K562 (cell line): Measurements from ENCODE around the gene PNPO. TPM values are rescaled to one million over a fixed set of nuclear protein-coding genes. Genes with fewer than 3 reads are reported as not detected.
A peak's percentile ranks its signal among the peaks of the same experiment; 100 is the strongest.

Experiments used
- ATAC-seq: fragments of 200-7000 bp; cut with Tn5 transposase; 3 replicates; pipeline ENCODE4 v1.9.1; 2020; ENCODE audit warnings: moderate library complexity
- BruUV-seq: library from RNA; stranded (reverse); fragments of 400-500 nt; replicated peaks from 2 replicates; lab custom pipeline; 2021; lab: Mats Ljungman, UMichigan
- CTCF ChIA-PET: fragments of 300-600 bp; formaldehyde crosslinking; extraction: SDS; loops from one replicate; lab custom pipeline; 2021; ENCODE audit warnings: low intra/inter-chr PET ratio; lab: Yijun Ruan, JAX
- POLR2A ChIA-PET: fragments of 300-600, 350-650 bp; sonication (Branson Sonifier 250); formaldehyde crosslinking; extraction: SDS; loops from one replicate; lab custom pipeline; 2021; ENCODE audit warnings: antibody characterized with exemption, inconsistent platforms; lab: Yijun Ruan, JAX
- DNase-seq, 4 experiments: peaks; one replicate each; pipeline versions ENCODE4 v3.0.0 to v3.0.0-alpha.2; 2011 to 2018; ENCODE audit warnings: low spot score in 3 of 4, mixed read lengths in 3 of 4; ENCODE audit errors: extremely low read depth in 1 of 4
- FAIRE-seq: peaks from 2 replicates; lab custom pipeline; 2011; peaks lifted over from hg19 to GRCh38; lab: Jason Lieb, UNC
- H2AFZ ChIP-seq: 2 replicates; pipeline ENCODE4 v1.6.0; 2011; ENCODE audit warnings: low read depth, low read length, control low read depth, inconsistent platforms
- H3K27ac ChIP-seq: fragments of 200-600 bp; 3 replicates; pipeline ENCODE4 v1.8.0; 2011; ENCODE audit warnings: low read depth, mild to moderate bottlenecking, control low read depth, inconsistent platforms, low read length, moderate library complexity, mixed read lengths; ENCODE audit errors: extremely low read depth
- H3K27me3 ChIP-seq, 2 experiments: fragments of 300-600 bp in 1 of 2; 2 replicates in 1 of 2; 3 replicates in 1 of 2; pipeline versions ENCODE4 v1.6.0 to v1.8.0; 2011; ENCODE audit warnings: inconsistent platforms in 2 of 2, low read length in 2 of 2, mild to moderate bottlenecking in 1 of 2, mixed read lengths in 1 of 2, moderate library complexity in 1 of 2; ENCODE audit not compliant: control insufficient read depth in 2 of 2, insufficient read depth in 2 of 2
- H3K36me3 ChIP-seq: fragments of 300-600 bp; 3 replicates; pipeline ENCODE4 v1.8.0; 2011; ENCODE audit warnings: mild to moderate bottlenecking, low read length, inconsistent platforms; ENCODE audit not compliant: control insufficient read depth, insufficient read depth
- H3K4me1 ChIP-seq, 2 experiments: fragments of 200-600 bp in 1 of 2; replicated peaks in 1 of 2; 2 replicates in 1 of 2; 3 replicates in 1 of 2; pipeline versions ENCODE4 v1.5.1 to v1.8.0; 2011; ENCODE audit warnings: inconsistent platforms in 2 of 2, low read length in 2 of 2, mild to moderate bottlenecking in 1 of 2, mixed read lengths in 1 of 2, moderate library complexity in 1 of 2; ENCODE audit not compliant: control insufficient read depth in 2 of 2, insufficient read depth in 2 of 2
- H3K4me2 ChIP-seq: 2 replicates; pipeline ENCODE4 v1.6.1; 2011; ENCODE audit warnings: low read length, control low read depth, inconsistent platforms, mixed read lengths; ENCODE audit not compliant: insufficient read depth
- H3K4me3 ChIP-seq: fragments of 200-600 bp; sonication (generic), shearing (Covaris generic); 2 replicates; pipeline ENCODE4 v1.5.1; 2016; ENCODE audit warnings: control low read depth, inconsistent platforms
- H3K79me2 ChIP-seq: fragments of 200-600 bp; 3 replicates; pipeline ENCODE4 v1.8.0; 2011; ENCODE audit warnings: low read length, inconsistent platforms; ENCODE audit not compliant: control insufficient read depth, insufficient read depth
- H3K9ac ChIP-seq, 2 experiments: 2 replicates each; pipeline versions ENCODE4 v1.6.0 to v1.6.1; 2011; ENCODE audit warnings: low read depth in 2 of 2, low read length in 2 of 2, control low read depth in 1 of 2, inconsistent platforms in 1 of 2, mild to moderate bottlenecking in 1 of 2, mixed read lengths in 1 of 2; ENCODE audit not compliant: insufficient read depth in 1 of 2
- H3K9me1 ChIP-seq: one replicate; pipeline ENCODE4 v1.6.0; 2011; ENCODE audit warnings: inconsistent platforms, mild to moderate bottlenecking, low read length, moderate library complexity; ENCODE audit not compliant: control insufficient read depth, insufficient read depth
- H3K9me3 ChIP-seq: replicated peaks from 2 replicates; pipeline ENCODE4 v1.5.1; 2011; ENCODE audit warnings: low read depth, low read length, inconsistent platforms; ENCODE audit not compliant: control insufficient read depth, insufficient read depth
- H4K20me1 ChIP-seq: replicated peaks from 2 replicates; pipeline ENCODE4 v1.6.1; 2011; ENCODE audit warnings: low read length, inconsistent platforms, mixed read lengths; ENCODE audit not compliant: control insufficient read depth, insufficient read depth
- ATF3 ChIP-seq, 2 experiments: fragments of 450-650 bp in 1 of 2; sonication (generic) in 1 of 2; formaldehyde crosslinking in 1 of 2; IDR thresholded peaks in 1 of 2; conservative IDR thresholded peaks in 1 of 2; 2 replicates each; pipeline versions ENCODE4 v1.6.1 to v1.8.1; 2016 to 2023; ENCODE audit warnings: mild to moderate bottlenecking in 2 of 2, moderate library complexity in 2 of 2, inconsistent platforms in 1 of 2, missing genetic modification reagents in 1 of 2
- BCL6 ChIP-seq: fragments of 250-450 bp; sonication (Bioruptor Pico); IDR thresholded peaks from 2 replicates; pipeline ENCODE4 v1.4.0; 2020
- DIDO1 ChIP-seq: fragments of 450-650 bp; IDR thresholded peaks from 2 replicates; pipeline ENCODE4 v1.6.1; 2016; ENCODE audit warnings: low read depth, missing biosample characterization, missing genetic modification characterization
- ETV5 ChIP-seq: sonication (generic); formaldehyde crosslinking; IDR thresholded peaks from 2 replicates; pipeline ENCODE4 v1.4.0; 2020; ENCODE audit warnings: low read depth, mild to moderate bottlenecking, missing genetic modification reagents
- FOXA3 ChIP-seq, 2 experiments: fragments of 450-650 bp in 1 of 2; sonication (generic) in 1 of 2; formaldehyde crosslinking; IDR thresholded peaks in 1 of 2; conservative IDR thresholded peaks in 1 of 2; 2 replicates each; pipeline versions ENCODE4 v1.4.0 to v1.8.0; 2020 to 2022; ENCODE audit warnings: mild to moderate bottlenecking in 2 of 2, missing genetic modification reagents in 1 of 2
- FOXP1 ChIP-seq: sonication (generic); formaldehyde crosslinking; IDR thresholded peaks from 2 replicates; pipeline ENCODE4 v1.8.0; 2022; ENCODE audit warnings: mild to moderate bottlenecking, missing genetic modification reagents
- GABPA ChIP-seq: fragments of 200-800 bp; sonication (Bioruptor generic); conservative IDR thresholded peaks from 2 replicates; pipeline ENCODE4 v1.6.1; 2016; ENCODE audit warnings: low read depth, missing genetic modification characterization, missing compliant biosample characterization
- NELFE ChIP-seq: IDR thresholded peaks from 2 replicates; pipeline ENCODE4 v1.6.1; 2011; ENCODE audit warnings: mild to moderate bottlenecking; ENCODE audit not compliant: insufficient read depth, insufficient read length
- NR2C1 ChIP-seq, 2 experiments: fragments of 450-650 bp; IDR thresholded peaks; 2 replicates each; pipeline ENCODE4 v1.6.1; 2017; ENCODE audit warnings: mild to moderate bottlenecking in 2 of 2, antibody characterized with exemption in 1 of 2, inconsistent platforms in 1 of 2, missing compliant biosample characterization in 1 of 2, missing genetic modification characterization in 1 of 2
- RB1 ChIP-seq: fragments of 450-650 bp; IDR thresholded peaks from 2 replicates; pipeline ENCODE4 v1.6.1; 2017; ENCODE audit warnings: low read depth, mild to moderate bottlenecking
- RBBP5 ChIP-seq: fragments of 200-600 bp; sonication (generic); IDR thresholded peaks from 2 replicates; pipeline ENCODE4 v1.6.1; 2012; ENCODE audit warnings: borderline replicate concordance, mild to moderate bottlenecking, low read length, control low read depth, inconsistent platforms; ENCODE audit not compliant: insufficient read depth, poor library complexity, severe bottlenecking
- SPI1 ChIP-seq: IDR thresholded peaks from 2 replicates; pipeline ENCODE4 v1.6.1; 2011; ENCODE audit warnings: low read depth, low read length, control low read depth, borderline replicate concordance
- SRF ChIP-seq, 2 experiments: fragments of 250-450, 450-650 bp in 1 of 2; sonication (Bioruptor Pico) in 1 of 2; sonication (generic) in 1 of 2; formaldehyde crosslinking; IDR thresholded peaks; 2 replicates each; pipeline versions ENCODE4 v1.5.0 to v1.5.1; 2020 to 2022; ENCODE audit warnings: mild to moderate bottlenecking in 1 of 2, missing genetic modification reagents in 1 of 2
- ZBED1 ChIP-seq: IDR thresholded peaks from 2 replicates; pipeline ENCODE4 v1.6.1; 2014
- ZBTB1 ChIP-seq: sonication (generic); formaldehyde crosslinking; IDR thresholded peaks from 2 replicates; pipeline ENCODE4 v1.8.1; 2023; ENCODE audit warnings: missing genetic modification reagents, low read depth, mild to moderate bottlenecking, borderline replicate concordance
- ZNF77 ChIP-seq: fragments of 250-450 bp; sonication (Bioruptor Pico); IDR thresholded peaks from 2 replicates; pipeline ENCODE4 v1.5.0; 2020
- WGBS: fragments of 100-300 bp; shearing (Covaris generic); methylation state at CpG from one replicate; pipeline ENCODE4 v1.1.6; 2016; ENCODE audit warnings: low coverage, mixed read lengths; ENCODE audit not compliant: insufficient coverage; ENCODE audit errors: missing lambda C conversion rate; 5-methylcytosine and 5-hydroxymethylcytosine counted together
- in situ Hi-C: fragments of 300-500 bp; cut with MboI; formaldehyde crosslinking; loops from 4 replicates; pipeline ENCODE4 v1.15.0; 2018; ENCODE audit warnings: inconsistent platforms, mixed read lengths
- intact Hi-C: fragments of 100-400 bp; cut with micrococcal nuclease; formaldehyde crosslinking; loops from 2 replicates; pipeline ENCODE4 v1.14.2; 2022
- polyA plus RNA-seq, 8 experiments: library from polyadenylated mRNA; depleted of rRNA in 4 of 8; stranded (reverse) in 5 of 8; unstranded in 3 of 8; fragments of >200 nt; fragmentation: Nextera tagmentation in 2 of 8; fragmentation: Illumina TruSeq in 1 of 8; extraction: Ambion mirVana in 2 of 8; extraction: Trizol in 1 of 8; gene quantifications; 2 replicates each; pipeline versions ENCODE4 v1.2.1 to v1.2.3, GENCODE V29; 2011 to 2014; ENCODE audit warnings: inconsistent platforms in 1 of 8, missing spikeins in 1 of 8
- total RNA-seq, 7 experiments: library from RNA; depleted of rRNA in 6 of 7; stranded (reverse); fragments of >200 nt in 6 of 7; fragmentation: Illumina TruSeq in 2 of 7; extraction: Trizol in 2 of 7; gene quantifications; 2 replicates each; pipeline versions ENCODE4 v1.2.1 to v1.2.3, GENCODE V29; 2011 to 2021; ENCODE audit warnings: low replicate concordance in 1 of 7
- TF ChIP-seq, protein P1 (sequence below): IDR thresholded peaks from 2 replicates; pipeline ENCODE4 v1.6.1; 2012; ENCODE audit warnings: low read depth, low read length, improper control_type of control experiment, borderline replicate concordance

The PNPO gene
- total and polyA plus RNA-seq, 9 of the 15 experiments (the other 6 are each of a cell fraction or from before 2014, with no cell fraction given), result 16.6 to 39.0 (median 27.4) TPM

GRCh38 chr17:47895856-47896671, 45.3 kb upstream of the PNPO start, which contains the start of gene SP2:
SP2 (plus strand) TSS chr17:47896236; CDS start chr17:47896287, 51 bp downstream.
- peaks cover 27% of the 10 kb centered on the region for H3K79me2 ChIP-seq
- in situ Hi-C loops, result no loop called here
- TF ChIP-seq RBBP5 (peak; percentile 75), FOXP1 (peak; percentile 23; the same call in 1 of the 2 replicates), RB1 (peak; percentile 73), ETV5 (CRISPR knock-in tag) (peak; percentile 31), SRF (CRISPR knock-in tag; IDR thresholded peaks at IDR 0.05) (0 out of 4 replicates have a peak, but pooled peaks of 1 of the 2 experiments have one; percentile 31), ATF3 (IDR thresholded peaks at IDR 0.05) (peak; percentile 44), ATF3 (CRISPR knock-in tag; conservative IDR thresholded peaks at IDR 0.05) (no peak), ZNF77 (CRISPR knock-in tag) (no peak), BCL6 (CRISPR knock-in tag) (no peak), ZBTB1 (CRISPR knock-in tag) (no peak), FOXA3 (CRISPR knock-in tag; conservative IDR thresholded peaks at IDR 0.05 in 1 of 2, IDR thresholded peaks at IDR 0.05 in 1 of 2) (0 out of 4 replicates have a peak, but pooled peaks of 1 of the 2 experiments have one; percentile 18), NELFE (no peak), SPI1 (no peak), ZBED1 (no peak), DIDO1 (peak; percentile 81), GABPA (tag) (peak; percentile 95), NR2C1 (IDR thresholded peaks at IDR 0.05) (peak; percentile 98), NR2C1 (tag; IDR thresholded peaks at IDR 0.05) (peak; percentile 98)
- TF ChIP-seq, protein P1, sequence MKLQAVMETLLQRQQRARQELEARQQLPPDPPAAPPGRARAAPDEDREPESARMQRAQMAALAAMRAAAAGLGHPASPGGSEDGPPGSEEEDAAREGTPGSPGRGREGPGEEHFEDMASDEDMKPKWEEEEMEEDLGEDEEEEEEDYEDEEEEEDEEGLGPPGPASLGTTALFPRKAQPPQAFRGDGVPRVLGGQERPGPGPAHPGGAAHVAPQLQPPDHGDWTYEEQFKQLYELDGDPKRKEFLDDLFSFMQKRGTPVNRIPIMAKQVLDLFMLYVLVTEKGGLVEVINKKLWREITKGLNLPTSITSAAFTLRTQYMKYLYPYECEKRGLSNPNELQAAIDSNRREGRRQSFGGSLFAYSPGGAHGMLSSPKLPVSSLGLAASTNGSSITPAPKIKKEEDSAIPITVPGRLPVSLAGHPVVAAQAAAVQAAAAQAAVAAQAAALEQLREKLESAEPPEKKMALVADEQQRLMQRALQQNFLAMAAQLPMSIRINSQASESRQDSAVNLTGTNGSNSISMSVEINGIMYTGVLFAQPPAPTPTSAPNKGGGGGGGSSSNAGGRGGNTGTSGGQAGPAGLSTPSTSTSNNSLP, result peak; percentile 99

More at GRCh38 chr17:47895856-47896671, 45.3 kb upstream of the PNPO start, which contains the start of gene SP2:
- FAIRE-seq, result peak; percentile 100
- under 1% methylated on average over 41 of the region's 70 CpGs for WGBS
- H3K4me3 ChIP-seq, result peak within 1 kb of the TSS; percentile 83
- POLR2A ChIA-PET, result interaction anchor here (0.6 to 2.8 kb wide), 50 partner anchors 9 to 871 kb away, joined by 3 to 22 read pairs (median 4); partner anchors contain the start of genes CDK5RAP3, LRRC46, MRPL10 and OSBPL7
- no TSS peak for BruUV-seq
- ATAC-seq, result peak; percentile 96
- peaks cover 19% of the 10 kb centered on the region; the same call in 2 of the 3 replicates for H3K36me3 ChIP-seq
- H3K27ac ChIP-seq, result peak within 1 kb of the TSS; percentile 90
- H3K27me3 ChIP-seq, result no peaks in the 10 kb centered on the region
- peaks cover 3 to 17% of the 10 kb centered on the region in 2 experiments; a peak in 3 of 5 replicates for H3K4me1 ChIP-seq
- peak within 1 kb of the TSS; percentile 97 to 100 for H3K9ac ChIP-seq
- no peaks in the 10 kb centered on the region for H3K9me1 ChIP-seq
- peak within 1 kb of the TSS; percentile 86 for H2AFZ ChIP-seq
- intact Hi-C loops, result loop anchor here (1.0 to 2.0 kb wide), 3 partner anchors 51 to 123 kb away; no protein-coding TSS in a partner anchor
- CTCF ChIA-PET, result interaction anchor here (0.6 kb wide), 2 partner anchors 129 to 179 kb away, joined by 3 read pairs; no protein-coding TSS in a partner anchor
- no peaks in the 10 kb centered on the region for H3K9me3 ChIP-seq
- H4K20me1 ChIP-seq, result no peaks in the 10 kb centered on the region
- DNase-seq, result peak; percentile 99 to 100 (median 100)
- peak within 1 kb of the TSS; percentile 98 for H3K4me2 ChIP-seq
